HCT116 (cell line): ENCODE measurements around the gene DDX19B. TPM values are rescaled to one million over a fixed set of nuclear protein-coding genes. Genes with fewer than 3 reads are reported as not detected.
A peak's percentile ranks its signal among the peaks of the same experiment; 100 is the strongest.

Experiments
- ATAC-seq: fragments of 200-7000 bp; cut with Tn5 transposase; 2 replicates; pipeline ENCODE4 v1.9.1; 2020; ENCODE audit warnings: mild to moderate bottlenecking, moderate library complexity
- BruUV-seq: library from RNA; stranded (reverse); fragments of 400-500 nt; replicated peaks from 2 replicates; lab custom pipeline; 2021; lab: Mats Ljungman, UMichigan
- CTCF ChIA-PET: fragments of 300-600 bp; sonication (Branson Sonifier 250); formaldehyde crosslinking; loops from one replicate; lab custom pipeline; 2021; ENCODE audit warnings: antibody characterized with exemption; lab: Charles Lee
- POLR2A ChIA-PET: fragments of 300-600, 350-600 bp; sonication (Branson Sonifier 250); formaldehyde crosslinking; loops from one replicate; lab custom pipeline; 2021; ENCODE audit warnings: antibody characterized with exemption; lab: Charles Lee
- RAD21 ChIA-PET, 2 experiments: fragments of 300-600 bp; sonication (Branson Sonifier 250); formaldehyde crosslinking; loops; one replicate each; lab custom pipeline; 2023; ENCODE audit warnings: low total read pairs in 2 of 2; ENCODE audit not compliant: uncharacterized antibody in 2 of 2, unreplicated experiment in 2 of 2, low non-redundant PET in 1 of 2; lab: Charles Lee
- DNase-seq: peaks from one replicate; pipeline ENCODE4 v3.0.0-alpha.2; 2010; ENCODE audit warnings: low read depth, low spot score
- H2AFZ ChIP-seq: fragments of 200-600 bp; shearing (Covaris generic), sonication (generic); 2 replicates; pipeline ENCODE4 v1.6.1; 2017; ENCODE audit warnings: low read depth, mixed run types, mixed read lengths, antibody characterized with exemption, low read length; ENCODE audit not compliant: poor library complexity, severe bottlenecking
- H3K27ac ChIP-seq: 2 replicates; pipeline ENCODE4 v1.5.1; 2012; ENCODE audit warnings: low read depth, low read length
- H3K27me3 ChIP-seq: fragments of 200-600 bp; sonication (generic); 2 replicates; pipeline ENCODE4 v1.6.1; 2016; ENCODE audit warnings: mixed run types, low read length, mixed read lengths; ENCODE audit not compliant: insufficient read depth
- H3K36me3 ChIP-seq, 2 experiments: fragments of 200-500 bp in 1 of 2; fragments of 200-600 bp in 1 of 2; sonication (Bioruptor generic) in 1 of 2; sonication (generic) in 1 of 2; 2 replicates each; pipeline versions ENCODE4 v1.5.1 to v1.6.1; 2014 to 2016; ENCODE audit warnings: low read length in 2 of 2, inconsistent platforms in 1 of 2, mixed read lengths in 1 of 2, mixed run types in 1 of 2; ENCODE audit not compliant: insufficient read depth in 2 of 2, control insufficient read depth in 1 of 2
- H3K4me1 ChIP-seq, 2 experiments: fragments of 200-600 bp in 1 of 2; sonication (generic) in 1 of 2; 2 replicates each; pipeline versions ENCODE4 v1.5.1 to v1.6.1; 2012 to 2017; ENCODE audit warnings: low read length in 2 of 2, inconsistent platforms in 1 of 2, mild to moderate bottlenecking in 1 of 2, mixed read lengths in 1 of 2, mixed run types in 1 of 2, moderate library complexity in 1 of 2; ENCODE audit not compliant: insufficient read depth in 2 of 2, control insufficient read depth in 1 of 2
- H3K4me2 ChIP-seq: fragments of 200-600 bp; sonication (generic); 2 replicates; pipeline ENCODE4 v1.6.1; 2017; ENCODE audit warnings: mixed run types, low read length, mixed read lengths
- H3K4me3 ChIP-seq, 2 experiments: fragments of 200-600 bp in 1 of 2; sonication (generic) in 1 of 2; replicated peaks in 1 of 2; 2 replicates each; pipeline ENCODE4 v1.5.1; 2011 to 2016; ENCODE audit warnings: low read length in 2 of 2, control low read depth in 1 of 2, low read depth in 1 of 2, mild to moderate bottlenecking in 1 of 2, mixed read lengths in 1 of 2, mixed run types in 1 of 2
- H3K79me2 ChIP-seq: fragments of 200-600 bp; sonication (generic); 2 replicates; pipeline ENCODE4 v1.6.1; 2017; ENCODE audit warnings: mild to moderate bottlenecking, mixed run types, low read length, moderate library complexity, mixed read lengths; ENCODE audit not compliant: insufficient read depth
- H3K9ac ChIP-seq: fragments of 200-600 bp; sonication (generic); 2 replicates; pipeline ENCODE4 v1.6.1; 2016; ENCODE audit warnings: low read length, mixed read lengths
- H3K9me2 ChIP-seq: fragments of 200-600 bp; sonication (generic), shearing (Covaris generic); 2 replicates; pipeline ENCODE4 v1.6.1; 2017; ENCODE audit warnings: mixed run types, mild to moderate bottlenecking, moderate library complexity; ENCODE audit not compliant: insufficient read depth
- H3K9me3 ChIP-seq, 2 experiments: fragments of 200-500 bp in 1 of 2; fragments of 200-600 bp in 1 of 2; sonication (Bioruptor generic) in 1 of 2; sonication (generic) in 1 of 2; 2 replicates each; pipeline ENCODE4 v1.6.1; 2014 to 2017; ENCODE audit warnings: low read length in 2 of 2, mixed read lengths in 2 of 2, inconsistent platforms in 1 of 2, low read depth in 1 of 2, mild to moderate bottlenecking in 1 of 2, mixed run types in 1 of 2, moderate library complexity in 1 of 2; ENCODE audit not compliant: control insufficient read depth in 1 of 2, insufficient read depth in 1 of 2
- H4K20me1 ChIP-seq: fragments of 200-600 bp; sonication (generic), shearing (Covaris generic); 2 replicates; pipeline ENCODE4 v1.6.1; 2017; ENCODE audit warnings: mixed run types, mild to moderate bottlenecking, moderate library complexity; ENCODE audit not compliant: insufficient read depth
- ATF3 ChIP-seq: IDR thresholded peaks from 2 replicates; pipeline ENCODE4 v1.6.1; 2012
- EGR1 ChIP-seq: IDR thresholded peaks from 2 replicates; pipeline ENCODE4 v1.6.1; 2012; ENCODE audit warnings: low read depth
- POLR2AphosphoS5 ChIP-seq: IDR thresholded peaks from 2 replicates; pipeline ENCODE4 v1.6.1; 2011; ENCODE audit warnings: mild to moderate bottlenecking, low read depth, low read length, moderate library complexity
- SIN3A ChIP-seq: IDR thresholded peaks from 2 replicates; pipeline ENCODE4 v1.6.1; 2012; ENCODE audit warnings: low read depth
- intact Hi-C: fragments of 100-400 bp; cut with micrococcal nuclease; formaldehyde crosslinking; loops from 2 replicates; pipeline ENCODE4 v1.10.0; 2022
- total RNA-seq: library from RNA; stranded (reverse); gene quantifications from one replicate; pipeline ENCODE4 v1.2.1, GENCODE V29; 2021; ENCODE audit not compliant: unreplicated experiment
- TF ChIP-seq, protein P1 (sequence below), 3 experiments: fragments of 200-600 bp in 1 of 3; sonication (generic) in 1 of 3; IDR thresholded peaks in 2 of 3; conservative IDR thresholded peaks in 1 of 3; 2 replicates each; pipeline ENCODE4 v1.5.1; 2012 to 2017; ENCODE audit warnings: low read depth in 2 of 3, low read length in 2 of 3, antibody characterized with exemption in 1 of 3, borderline replicate concordance in 1 of 3, control low read depth in 1 of 3, mild to moderate bottlenecking in 1 of 3, mixed read lengths in 1 of 3, mixed run types in 1 of 3, moderate library complexity in 1 of 3; ENCODE audit not compliant: insufficient read depth in 1 of 3

The DDX19B gene
- total RNA-seq, 1 experiment from 2014 or later: 36.6 TPM

DNA sequence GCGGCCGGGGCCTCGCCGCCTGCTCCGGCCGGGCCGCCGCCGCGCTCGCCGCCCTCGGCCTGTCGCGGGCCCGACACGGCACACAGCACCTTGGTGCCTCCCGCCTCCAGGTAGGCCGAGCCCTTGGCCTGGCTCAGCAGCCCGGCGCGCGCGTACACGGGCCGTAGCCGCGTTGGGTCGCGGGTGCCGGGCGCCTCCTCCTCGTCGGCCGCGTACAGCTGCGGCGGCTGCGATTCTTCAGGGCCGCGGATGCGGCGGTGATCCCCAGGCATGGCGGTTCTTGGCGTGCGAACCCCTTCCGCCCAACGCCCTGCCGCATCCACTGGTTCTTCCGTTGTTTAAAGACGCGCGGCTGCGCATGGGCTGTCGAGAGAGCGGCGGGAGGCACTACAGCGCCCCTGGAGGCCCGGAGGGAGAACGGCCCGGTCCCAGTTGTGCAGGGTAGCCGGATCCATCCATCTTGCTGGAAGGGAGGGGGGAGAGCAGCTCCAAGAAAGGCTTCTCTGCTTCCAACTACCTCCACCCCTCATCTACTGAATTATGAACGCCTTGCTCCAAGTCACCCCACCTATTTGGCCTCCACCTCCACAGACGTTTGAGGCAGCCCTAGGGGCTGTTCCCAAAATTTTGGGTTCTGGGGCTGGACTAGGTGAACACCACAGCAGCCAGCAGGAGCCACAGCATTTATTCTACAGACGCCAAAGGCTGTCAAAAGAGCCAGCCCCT, 47.2 kb upstream of the DDX19B start, which contains the start of gene EXOSC6 (continued):
- TF ChIP-seq ATF3: no peak
- no peak for TF ChIP-seq EGR1
- peak; percentile 98 for TF ChIP-seq POLR2AphosphoS5

GRCh38 chr16:70252355-70252988, 46.5 kb upstream of the DDX19B start:
- Histone ChIP-seq H2AFZ (no peak overlapping the region), H3K4me2 (0 out of 2 replicates have a peak overlapping the region, but pooled peaks have one; percentile 66), H3K4me3 (no peak overlapping the region), H3K27me3 (no peaks in the 10 kb centered on the region), H4K20me1 (no peaks in the 10 kb centered on the region), H3K36me3 (peaks cover 17 to 43% of the 10 kb centered on the region in 2 experiments), H3K4me1 (peaks cover 5 to 7% of the 10 kb centered on the region in 2 experiments; a peak in 2 of 4 replicates), H3K79me2 (peaks cover 25% of the 10 kb centered on the region), H3K27ac (peak overlapping the region; percentile 95; the same call in 1 of the 2 replicates), H3K9me2 (no peaks in the 10 kb centered on the region), H3K9ac (no peak overlapping the region), H3K9me3 (no peaks in the 10 kb centered on the region)
- CTCF ChIA-PET: interaction anchor here (1.0 to 1.9 kb wide), 4 partner anchors 10 to 127 kb away, joined by 3 to 9 read pairs (median 4); partner anchors contain the start of gene AARS1
- intact Hi-C loops: loop anchor here (10.0 kb wide), 1 partner anchor 88 kb away; no protein-coding TSS in a partner anchor
- DNase-seq (no peak), ATAC-seq (0 out of 2 replicates have a peak, but pooled peaks have one; percentile 16)
- BruUV-seq: TSS peak; percentile 11
- POLR2A ChIA-PET: interaction anchor here (1.6 kb wide), 1 partner anchor 36 kb away, joined by 5 read pairs; the partner anchor contains the start of gene AARS1
- RAD21 ChIA-PET: no interaction called here
- TF ChIP-seq SIN3A: no peak
- TF ChIP-seq, protein P1, sequence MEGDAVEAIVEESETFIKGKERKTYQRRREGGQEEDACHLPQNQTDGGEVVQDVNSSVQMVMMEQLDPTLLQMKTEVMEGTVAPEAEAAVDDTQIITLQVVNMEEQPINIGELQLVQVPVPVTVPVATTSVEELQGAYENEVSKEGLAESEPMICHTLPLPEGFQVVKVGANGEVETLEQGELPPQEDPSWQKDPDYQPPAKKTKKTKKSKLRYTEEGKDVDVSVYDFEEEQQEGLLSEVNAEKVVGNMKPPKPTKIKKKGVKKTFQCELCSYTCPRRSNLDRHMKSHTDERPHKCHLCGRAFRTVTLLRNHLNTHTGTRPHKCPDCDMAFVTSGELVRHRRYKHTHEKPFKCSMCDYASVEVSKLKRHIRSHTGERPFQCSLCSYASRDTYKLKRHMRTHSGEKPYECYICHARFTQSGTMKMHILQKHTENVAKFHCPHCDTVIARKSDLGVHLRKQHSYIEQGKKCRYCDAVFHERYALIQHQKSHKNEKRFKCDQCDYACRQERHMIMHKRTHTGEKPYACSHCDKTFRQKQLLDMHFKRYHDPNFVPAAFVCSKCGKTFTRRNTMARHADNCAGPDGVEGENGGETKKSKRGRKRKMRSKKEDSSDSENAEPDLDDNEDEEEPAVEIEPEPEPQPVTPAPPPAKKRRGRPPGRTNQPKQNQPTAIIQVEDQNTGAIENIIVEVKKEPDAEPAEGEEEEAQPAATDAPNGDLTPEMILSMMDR (IDR thresholded peaks at IDR 0.05 in 2 of 3, conservative IDR thresholded peaks at IDR 0.05 in 1 of 3; ENCODE audit: borderline replicate concordance in 1 of 3, insufficient read depth in 1 of 3, low read depth in 2 of 3, low read length in 2 of 3): peak; percentile 9 to 78 (median 75); a peak in 4 of 6 replicates
